H9 (cell line): Measurements from ENCODE around the gene TTC7B. TPM values are rescaled to one million over a fixed set of nuclear protein-coding genes. Genes with fewer than 3 reads are reported as not detected.

ENCODE experiments used
- DNase-seq: peaks from one replicate; pipeline ENCODE4 v3.0.0-alpha.2; 2017
- H2AFZ ChIP-seq: one replicate; pipeline ENCODE4 v1.6.1; 2013; ENCODE audit warnings: mild to moderate bottlenecking, low read length, control low read depth, moderate library complexity
- H2AK5ac ChIP-seq: 2 replicates; pipeline ENCODE4 v1.6.1; 2013; ENCODE audit warnings: low read length, control low read depth, mixed read lengths; ENCODE audit not compliant: insufficient read length
- H2BK120ac ChIP-seq: one replicate; pipeline ENCODE4 v1.6.1; 2013; ENCODE audit warnings: low read depth, mild to moderate bottlenecking, low read length, control low read depth, inconsistent platforms; ENCODE audit not compliant: poor library complexity, severe bottlenecking
- H2BK12ac ChIP-seq: 2 replicates; pipeline ENCODE4 v1.6.1; 2013; ENCODE audit warnings: low read length, control low read depth, mixed read lengths, low read depth; ENCODE audit not compliant: insufficient read length
- H2BK15ac ChIP-seq: 2 replicates; pipeline ENCODE4 v1.6.1; 2013; ENCODE audit warnings: low read depth, low read length, control low read depth
- H2BK20ac ChIP-seq: one replicate; pipeline ENCODE4 v1.6.1; 2013; ENCODE audit warnings: low read depth, mild to moderate bottlenecking, low read length, control low read depth, inconsistent platforms; ENCODE audit not compliant: poor library complexity, severe bottlenecking
- H2BK5ac ChIP-seq: 2 replicates; pipeline ENCODE4 v1.6.1; 2013; ENCODE audit warnings: low read length, control low read depth, mixed read lengths; ENCODE audit not compliant: insufficient read length
- H3K14ac ChIP-seq: 2 replicates; pipeline ENCODE4 v1.6.1; 2013; ENCODE audit warnings: low read length, control low read depth; ENCODE audit not compliant: insufficient read depth
- H3K18ac ChIP-seq: 2 replicates; pipeline ENCODE4 v1.6.1; 2013; ENCODE audit warnings: low read depth, mild to moderate bottlenecking, mixed read lengths, low read length, control low read depth; ENCODE audit not compliant: insufficient read length
- H3K23ac ChIP-seq: 2 replicates; pipeline ENCODE4 v1.6.1; 2013; ENCODE audit warnings: low read length, control low read depth, mixed read lengths, low read depth; ENCODE audit not compliant: insufficient read length
- H3K23me2 ChIP-seq: 2 replicates; pipeline ENCODE4 v1.6.1; 2013; ENCODE audit warnings: low read depth, mild to moderate bottlenecking, mixed read lengths, low read length, control low read depth; ENCODE audit not compliant: insufficient read length, poor library complexity, severe bottlenecking
- H3K27ac ChIP-seq: 2 replicates; pipeline ENCODE4 v1.5.1; 2013; ENCODE audit warnings: low read length, control low read depth, mixed read lengths, low read depth; ENCODE audit not compliant: insufficient read length
- H3K27me3 ChIP-seq: 2 replicates; pipeline ENCODE4 v1.6.1; 2013; ENCODE audit warnings: low read length, control low read depth, inconsistent platforms; ENCODE audit not compliant: insufficient read depth
- H3K4ac ChIP-seq: 2 replicates; pipeline ENCODE4 v1.6.1; 2013; ENCODE audit warnings: low read depth, mild to moderate bottlenecking, control low read depth, inconsistent platforms, low read length, moderate library complexity
- H3K4me1 ChIP-seq: 2 replicates; pipeline ENCODE4 v1.6.1; 2013; ENCODE audit warnings: low read length, control low read depth, inconsistent platforms; ENCODE audit not compliant: insufficient read depth
- H3K4me2 ChIP-seq: 2 replicates; pipeline ENCODE4 v1.6.1; 2013; ENCODE audit warnings: low read length, control low read depth, mixed read lengths; ENCODE audit not compliant: insufficient read length, insufficient read depth
- H3K56ac ChIP-seq: 2 replicates; pipeline ENCODE4 v1.6.1; 2013; ENCODE audit warnings: low read depth, mild to moderate bottlenecking, mixed read lengths, low read length, control low read depth; ENCODE audit not compliant: insufficient read length
- H3K79me1 ChIP-seq: 2 replicates; pipeline ENCODE4 v1.6.1; 2013; ENCODE audit warnings: low read depth, mild to moderate bottlenecking, moderate library complexity, low read length, control low read depth, inconsistent platforms; ENCODE audit not compliant: insufficient read depth, poor library complexity, severe bottlenecking
- H3K79me2 ChIP-seq: 2 replicates; pipeline ENCODE4 v1.6.1; 2013; ENCODE audit warnings: low read length, control low read depth, inconsistent platforms; ENCODE audit not compliant: insufficient read depth
- H3K9ac ChIP-seq: 2 replicates; pipeline ENCODE4 v1.6.1; 2013; ENCODE audit warnings: low read length, control low read depth, mixed read lengths; ENCODE audit not compliant: insufficient read length; ENCODE audit errors: extremely low read depth
- H3K9me3 ChIP-seq: one replicate; pipeline ENCODE4 v1.6.1; 2013; ENCODE audit warnings: low read depth, low read length, inconsistent platforms; ENCODE audit not compliant: control insufficient read depth
- H3T11ph ChIP-seq: one replicate; pipeline ENCODE4 v1.6.1; 2013; ENCODE audit warnings: mild to moderate bottlenecking, low read length, control low read depth, inconsistent platforms
- H4K20me1 ChIP-seq: one replicate; pipeline ENCODE4 v1.6.1; 2013; ENCODE audit not compliant: control insufficient read depth, insufficient read length, insufficient read depth
- H4K5ac ChIP-seq: 2 replicates; pipeline ENCODE4 v1.6.1; 2013; ENCODE audit warnings: low read depth, mild to moderate bottlenecking, mixed read lengths, low read length, control low read depth; ENCODE audit not compliant: insufficient read length
- H4K8ac ChIP-seq: replicated peaks from 2 replicates; pipeline ENCODE4 v1.6.1; 2013; ENCODE audit warnings: low read length, control low read depth, mixed read lengths, low read depth; ENCODE audit not compliant: insufficient read length
- H4K91ac ChIP-seq: 2 replicates; pipeline ENCODE4 v1.6.1; 2013; ENCODE audit warnings: low read depth, mild to moderate bottlenecking, moderate library complexity, mixed read lengths, low read length, control low read depth; ENCODE audit not compliant: insufficient read length
- H3K27ac Mint-ChIP-seq, 3 experiments: 2 replicates in 2 of 3; 3 replicates in 1 of 3; pipeline ENCODE4 v1.8.0; 2020 to 2021; ENCODE audit warnings: mixed read lengths in 3 of 3, mild to moderate bottlenecking in 1 of 3, moderate library complexity in 1 of 3
- H3K27me3 Mint-ChIP-seq: 2 replicates; pipeline ENCODE4 v1.8.0; 2021; ENCODE audit warnings: low read depth, mild to moderate bottlenecking, moderate library complexity, mixed read lengths
- H3K36me3 Mint-ChIP-seq, 3 experiments: 2 replicates in 2 of 3; 3 replicates in 1 of 3; pipeline ENCODE4 v1.8.0; 2020 to 2021; ENCODE audit warnings: low read depth in 3 of 3, mixed read lengths in 3 of 3; ENCODE audit not compliant: insufficient read depth in 1 of 3
- H3K4me1 Mint-ChIP-seq, 2 experiments: 2 replicates each; pipeline ENCODE4 v1.8.0; 2020; ENCODE audit warnings: mixed read lengths in 2 of 2
- H3K4me3 Mint-ChIP-seq, 2 experiments: 2 replicates in 1 of 2; 3 replicates in 1 of 2; pipeline ENCODE4 v1.8.0; 2020 to 2021; ENCODE audit warnings: mild to moderate bottlenecking in 2 of 2, mixed read lengths in 2 of 2, moderate library complexity in 1 of 2
- H3K9me3 Mint-ChIP-seq, 2 experiments: 2 replicates in 1 of 2; 3 replicates in 1 of 2; pipeline ENCODE4 v1.8.0; 2020; ENCODE audit warnings: mild to moderate bottlenecking in 2 of 2, mixed read lengths in 2 of 2, moderate library complexity in 1 of 2
- WGBS: extraction: QIAGEN DNeasy Blood & Tissue Kit; methylation state at CpG from one replicate; pipeline ENCODE4 v1.1.7; 2013; ENCODE audit warnings: missing lambda C conversion rate, low lambda C conversion rate, mixed read lengths; ENCODE audit not compliant: insufficient read length; ENCODE audit errors: extremely low coverage; 5-methylcytosine and 5-hydroxymethylcytosine counted together
- total RNA-seq: library from RNA; stranded (reverse); gene quantifications from 2 replicates; pipeline ENCODE4 v1.2.1, GENCODE V29; 2021
- TF ChIP-seq, protein P1 (sequence below): fragments of 200-600 bp; sonication (generic); conservative IDR thresholded peaks from 3 replicates; pipeline ENCODE4 v1.8.0; 2021; ENCODE audit warnings: antibody characterized with exemption, mild to moderate bottlenecking

TTC7B gene
- total RNA-seq, 1 experiment from 2014 or later: 33.7 TPM

DNA sequence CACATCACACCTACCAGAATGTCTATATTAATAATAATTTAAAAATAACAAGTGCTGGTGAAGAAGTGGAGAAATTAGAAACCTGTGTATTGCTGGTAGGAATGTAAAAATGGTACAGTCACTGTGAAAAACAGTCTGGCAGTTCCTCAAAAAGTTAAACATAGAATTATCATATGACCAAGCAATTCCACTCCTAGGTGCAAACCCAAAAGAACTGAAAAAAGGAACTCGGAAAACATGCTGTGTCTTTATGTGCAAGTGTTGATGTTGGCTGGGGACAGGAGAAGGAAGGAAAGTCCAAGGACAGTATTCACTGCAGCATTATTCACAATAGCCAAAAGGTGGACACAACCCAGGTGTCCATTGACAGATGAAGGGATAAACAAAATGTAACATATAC, 146.5 kb downstream of the TTC7B start:
- Histone ChIP-seq H2BK15ac (no peak overlapping the region), H3K23me2 (no peaks in the 10 kb centered on the region), H2BK120ac (no peak overlapping the region), H3K79me2 (no peaks in the 10 kb centered on the region), H4K20me1 (no peaks in the 10 kb centered on the region), H3K79me1 (no peaks in the 10 kb centered on the region), H2AK5ac (no peak overlapping the region), H4K5ac (no peak overlapping the region), H2BK12ac (no peak overlapping the region), H2BK5ac (no peak overlapping the region), H3K4ac (no peak overlapping the region), H3K9ac (no peak overlapping the region), H3K27ac (no peak overlapping the region), H3K4me2 (no peak overlapping the region), H2BK20ac (no peak overlapping the region), H3K18ac (no peak overlapping the region), H3K9me3 (no peaks in the 10 kb centered on the region), H3K23ac (no peak overlapping the region), H3K4me1 (no peaks in the 10 kb centered on the region), H4K8ac (no peak overlapping the region), H3K27me3 (no peaks in the 10 kb centered on the region), H4K91ac (no peak overlapping the region), H3K14ac (no peak overlapping the region), H2AFZ (no peak overlapping the region), H3K56ac (no peak overlapping the region), H3T11ph (no peak overlapping the region)
- H3K4me1 Mint-ChIP-seq: peaks cover 0 to 1% of the 10 kb centered on the region in 2 experiments; a peak in 2 of 4 replicates
- peaks cover 3% of the 10 kb centered on the region in 2 experiments; a peak in 3 of 5 replicates for H3K9me3 Mint-ChIP-seq
- H3K27me3 Mint-ChIP-seq: no peaks in the 10 kb centered on the region
- peaks cover 5 to 9% (median 8%) of the 10 kb centered on the region in 3 experiments for H3K36me3 Mint-ChIP-seq
- DNase-seq: no peak
- H3K27ac Mint-ChIP-seq: no peak overlapping the region
- no peak overlapping the region for H3K4me3 Mint-ChIP-seq
- no CpG with 5 or more reads among the region's 1 CpG for WGBS
- TF ChIP-seq, protein P1, sequence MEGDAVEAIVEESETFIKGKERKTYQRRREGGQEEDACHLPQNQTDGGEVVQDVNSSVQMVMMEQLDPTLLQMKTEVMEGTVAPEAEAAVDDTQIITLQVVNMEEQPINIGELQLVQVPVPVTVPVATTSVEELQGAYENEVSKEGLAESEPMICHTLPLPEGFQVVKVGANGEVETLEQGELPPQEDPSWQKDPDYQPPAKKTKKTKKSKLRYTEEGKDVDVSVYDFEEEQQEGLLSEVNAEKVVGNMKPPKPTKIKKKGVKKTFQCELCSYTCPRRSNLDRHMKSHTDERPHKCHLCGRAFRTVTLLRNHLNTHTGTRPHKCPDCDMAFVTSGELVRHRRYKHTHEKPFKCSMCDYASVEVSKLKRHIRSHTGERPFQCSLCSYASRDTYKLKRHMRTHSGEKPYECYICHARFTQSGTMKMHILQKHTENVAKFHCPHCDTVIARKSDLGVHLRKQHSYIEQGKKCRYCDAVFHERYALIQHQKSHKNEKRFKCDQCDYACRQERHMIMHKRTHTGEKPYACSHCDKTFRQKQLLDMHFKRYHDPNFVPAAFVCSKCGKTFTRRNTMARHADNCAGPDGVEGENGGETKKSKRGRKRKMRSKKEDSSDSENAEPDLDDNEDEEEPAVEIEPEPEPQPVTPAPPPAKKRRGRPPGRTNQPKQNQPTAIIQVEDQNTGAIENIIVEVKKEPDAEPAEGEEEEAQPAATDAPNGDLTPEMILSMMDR: no peak
